Endothelial cell of umbilical vein (primary cell): ENCODE measurements around the gene MAST4. TPM values are rescaled to one million over a fixed set of nuclear protein-coding genes. Genes with fewer than 3 reads are reported as not detected.

ENCODE experiments used
- BruUV-seq: library from RNA; stranded (reverse); fragments of 400-500 nt; replicated peaks from 2 replicates; lab custom pipeline; 2021; lab: Mats Ljungman, UMichigan
- CTCF ChIA-PET: fragments of 300-600, 350-600 bp; sonication (Branson Sonifier 250); formaldehyde crosslinking; loops from one replicate; lab custom pipeline; 2021; ENCODE audit warnings: antibody characterized with exemption, inconsistent platforms; lab: Charles Lee
- POLR2A ChIA-PET: fragments of 300-600, 350-600 bp; sonication (Branson Sonifier 250); formaldehyde crosslinking; loops from one replicate; lab custom pipeline; 2021; ENCODE audit warnings: antibody characterized with exemption, inconsistent platforms; lab: Charles Lee
- DNase-seq: peaks from one replicate; pipeline ENCODE4 v3.0.0-alpha.2; 2011; ENCODE audit warnings: low read depth, low spot score
- FAIRE-seq: peaks from 2 replicates; lab custom pipeline; 2011; peaks lifted over from hg19 to GRCh38; lab: Jason Lieb, UNC
- H2AFZ ChIP-seq: 2 replicates; pipeline ENCODE4 v1.6.0; 2012; ENCODE audit warnings: low read depth, low read length, control low read depth, inconsistent platforms
- H3K27ac ChIP-seq: 2 replicates; pipeline ENCODE4 v1.5.1; 2011; ENCODE audit warnings: low read depth, mild to moderate bottlenecking, control low read depth, low read length, moderate library complexity; ENCODE audit not compliant: insufficient read depth
- H3K27me3 ChIP-seq, 2 experiments: 2 replicates each; pipeline versions ENCODE4 v1.6.0 to v1.6.1; 2011; ENCODE audit warnings: low read length in 2 of 2, mixed read lengths in 1 of 2; ENCODE audit not compliant: control insufficient read depth in 2 of 2, insufficient read depth in 2 of 2
- H3K36me3 ChIP-seq, 2 experiments: 2 replicates in 1 of 2; 3 replicates in 1 of 2; pipeline ENCODE4 v1.5.1; 2011; ENCODE audit warnings: low read length in 2 of 2, mild to moderate bottlenecking in 1 of 2, moderate library complexity in 1 of 2; ENCODE audit not compliant: control insufficient read depth in 2 of 2, insufficient read depth in 2 of 2; ENCODE audit errors: extremely low read depth in 1 of 2
- H3K4me1 ChIP-seq: 3 replicates; pipeline ENCODE4 v1.5.1; 2011; ENCODE audit warnings: mild to moderate bottlenecking, low read length; ENCODE audit not compliant: control insufficient read depth, insufficient read depth; ENCODE audit errors: extremely low read depth
- H3K4me2 ChIP-seq: 2 replicates; pipeline ENCODE4 v1.6.1; 2011; ENCODE audit warnings: low read length, control low read depth, mixed read lengths; ENCODE audit not compliant: insufficient read depth
- H3K4me3 ChIP-seq, 3 experiments: fragments of 200-600 bp in 1 of 3; sonication (generic), shearing (Covaris generic) in 1 of 3; replicated peaks in 1 of 3; 2 replicates each; pipeline ENCODE4 v1.5.1; 2011 to 2016; ENCODE audit warnings: control low read depth in 3 of 3, low read length in 3 of 3, mild to moderate bottlenecking in 2 of 3, inconsistent platforms in 1 of 3, low read depth in 1 of 3, moderate library complexity in 1 of 3; ENCODE audit not compliant: insufficient read depth in 1 of 3
- H3K79me2 ChIP-seq: 2 replicates; pipeline ENCODE4 v1.6.0; 2012; ENCODE audit warnings: low read length, inconsistent platforms; ENCODE audit not compliant: control insufficient read depth, insufficient read depth
- H3K9ac ChIP-seq: replicated peaks from 2 replicates; pipeline ENCODE3; 2011; ENCODE audit warnings: low read length, control low read depth; ENCODE audit not compliant: insufficient read depth; ENCODE audit errors: extremely low read depth
- H3K9me1 ChIP-seq: replicated peaks from 3 replicates; pipeline ENCODE4 v1.6.0; 2011; ENCODE audit warnings: mild to moderate bottlenecking, low read length; ENCODE audit not compliant: control insufficient read depth, insufficient read depth; ENCODE audit errors: extremely low read depth
- H3K9me3 ChIP-seq: replicated peaks from 2 replicates; pipeline ENCODE4 v1.5.1; 2012; ENCODE audit warnings: low read length, inconsistent platforms; ENCODE audit not compliant: control insufficient read depth, insufficient read depth
- H4K20me1 ChIP-seq: replicated peaks from 2 replicates; pipeline ENCODE3; 2011; ENCODE audit warnings: mild to moderate bottlenecking, low read length; ENCODE audit not compliant: control insufficient read depth, insufficient read depth; ENCODE audit errors: extremely low read depth
- CTCF ChIP-seq, 2 donors: IDR thresholded peaks; 1 replicate in 1 of 2; 2 replicates in 1 of 2; pipeline ENCODE4 v1.5.1; 2011; ENCODE audit warnings: low read length in 2 of 2, mild to moderate bottlenecking in 2 of 2, moderate library complexity in 2 of 2, control low read depth in 1 of 2, inconsistent platforms in 1 of 2, low read depth in 1 of 2; ENCODE audit not compliant: insufficient read depth in 1 of 2; ENCODE audit errors: extremely low read depth in 1 of 2
- EZH2 ChIP-seq: IDR thresholded peaks from 2 replicates; pipeline ENCODE4 v1.6.1; 2012; ENCODE audit warnings: borderline replicate concordance, low read depth, mild to moderate bottlenecking, moderate library complexity, low read length, inconsistent platforms; ENCODE audit not compliant: severe bottlenecking
- FOS ChIP-seq: IDR thresholded peaks from 2 replicates; pipeline ENCODE4 v1.6.1; 2011; ENCODE audit warnings: mild to moderate bottlenecking, low read length, moderate library complexity, borderline replicate concordance; ENCODE audit not compliant: insufficient read depth
- GATA2 ChIP-seq: IDR thresholded peaks from 2 replicates; pipeline ENCODE4 v1.7.0; 2011; ENCODE audit warnings: low read depth, mild to moderate bottlenecking, moderate library complexity, mixed read lengths, low read length; ENCODE audit not compliant: insufficient read length, insufficient read depth
- JUN ChIP-seq: IDR thresholded peaks from 2 replicates; pipeline ENCODE4 v1.6.1; 2011; ENCODE audit warnings: borderline replicate concordance, low read depth; ENCODE audit not compliant: insufficient read length, insufficient read depth
- MAX ChIP-seq: IDR thresholded peaks from 2 replicates; pipeline ENCODE4 v1.6.1; 2011; ENCODE audit not compliant: insufficient read depth, insufficient read length
- MYC ChIP-seq: IDR thresholded peaks from one replicate; pipeline ENCODE4 v1.6.1; 2011; ENCODE audit warnings: mild to moderate bottlenecking, low read depth, low read length
- POLR2A ChIP-seq: IDR thresholded peaks from 2 replicates; pipeline ENCODE4 v1.6.1; 2012; ENCODE audit warnings: low read depth, mild to moderate bottlenecking, control low read depth, low read length
- POLR2AphosphoS5 ChIP-seq: IDR thresholded peaks from 2 replicates; pipeline ENCODE4 v1.6.1; 2012; ENCODE audit warnings: low read depth, mild to moderate bottlenecking, control low read depth, low read length, moderate library complexity; ENCODE audit not compliant: insufficient read depth
- dilution Hi-C: fragments of 300-500 bp; cut with MboI; formaldehyde crosslinking; loops from one replicate; pipeline ENCODE4 v1.15.0; 2019; ENCODE audit warnings: low sequenced_read_pairs; ENCODE audit not compliant: extremely low pct_ligation_motif_present
- intact Hi-C: fragments of 100-400 bp; cut with micrococcal nuclease; formaldehyde crosslinking; loops from one replicate; pipeline ENCODE4 v1.10.0; 2022
- polyA plus RNA-seq, 4 experiments: library from polyadenylated mRNA; depleted of rRNA in 3 of 4; stranded (reverse) in 3 of 4; unstranded in 1 of 4; fragments of >200 nt; gene quantifications; 2 replicates each; pipeline versions ENCODE4 v1.2.1 to v1.2.3, GENCODE V29; 2011 to 2012; ENCODE audit warnings: missing spikeins in 1 of 4
- total RNA-seq: library from RNA; stranded (reverse); gene quantifications from 2 replicates; pipeline ENCODE4 v1.2.3, GENCODE V29; 2021

Gene MAST4
- total and polyA plus RNA-seq, 2 donors (not counting 3 experiments of a cell fraction or from before 2014, with no cell fraction given), result 40.2 to 116 TPM

DNA sequence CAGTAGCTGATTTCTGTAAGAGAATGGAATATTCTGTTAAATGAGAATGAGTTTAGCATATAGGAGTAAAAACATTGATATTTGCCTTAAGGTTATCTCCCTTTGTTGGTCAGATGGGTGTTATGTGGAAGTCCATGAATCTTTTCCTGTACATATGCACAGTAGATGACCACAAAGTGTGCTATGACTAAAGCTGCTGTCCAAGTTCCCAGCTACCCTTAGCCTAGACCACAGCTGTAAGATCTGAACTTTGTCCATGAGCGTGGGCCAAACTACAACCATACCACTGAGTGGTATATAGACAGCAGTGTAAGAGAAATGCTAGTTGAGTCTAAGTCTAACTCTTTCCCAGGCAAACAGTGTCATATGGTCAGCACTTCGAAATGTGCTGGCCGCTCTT, 551.6 kb downstream of the MAST4 start:
- Histone ChIP-seq H2AFZ (no peak overlapping the region), H3K27me3 (no peaks in the 10 kb centered on the region), H3K4me3 (no peak overlapping the region), H3K79me2 (no peaks in the 10 kb centered on the region), H4K20me1 (no peaks in the 10 kb centered on the region), H3K9me1 (no peaks in the 10 kb centered on the region), H3K27ac (no peak overlapping the region), H3K4me1 (no peaks in the 10 kb centered on the region), H3K9ac (no peak overlapping the region), H3K4me2 (no peak overlapping the region), H3K36me3 (peaks cover 28 to 52% of the 10 kb centered on the region in 2 experiments), H3K9me3 (no peaks in the 10 kb centered on the region)
- POLR2A ChIA-PET, result no interaction called here
- TF ChIP-seq GATA2 (peak; percentile 12), FOS (no peak)
- FAIRE-seq (no peak), DNase-seq (no peak)
- dilution Hi-C loops, result no loop called here
- intact Hi-C loops, result no loop called here
- no TSS peak for BruUV-seq
- CTCF ChIA-PET, result interaction anchor here (0.9 to 1.9 kb wide), 6 partner anchors 10 to 1105 kb away, joined by 3 to 6 read pairs (median 4); no protein-coding TSS in a partner anchor

DNA sequence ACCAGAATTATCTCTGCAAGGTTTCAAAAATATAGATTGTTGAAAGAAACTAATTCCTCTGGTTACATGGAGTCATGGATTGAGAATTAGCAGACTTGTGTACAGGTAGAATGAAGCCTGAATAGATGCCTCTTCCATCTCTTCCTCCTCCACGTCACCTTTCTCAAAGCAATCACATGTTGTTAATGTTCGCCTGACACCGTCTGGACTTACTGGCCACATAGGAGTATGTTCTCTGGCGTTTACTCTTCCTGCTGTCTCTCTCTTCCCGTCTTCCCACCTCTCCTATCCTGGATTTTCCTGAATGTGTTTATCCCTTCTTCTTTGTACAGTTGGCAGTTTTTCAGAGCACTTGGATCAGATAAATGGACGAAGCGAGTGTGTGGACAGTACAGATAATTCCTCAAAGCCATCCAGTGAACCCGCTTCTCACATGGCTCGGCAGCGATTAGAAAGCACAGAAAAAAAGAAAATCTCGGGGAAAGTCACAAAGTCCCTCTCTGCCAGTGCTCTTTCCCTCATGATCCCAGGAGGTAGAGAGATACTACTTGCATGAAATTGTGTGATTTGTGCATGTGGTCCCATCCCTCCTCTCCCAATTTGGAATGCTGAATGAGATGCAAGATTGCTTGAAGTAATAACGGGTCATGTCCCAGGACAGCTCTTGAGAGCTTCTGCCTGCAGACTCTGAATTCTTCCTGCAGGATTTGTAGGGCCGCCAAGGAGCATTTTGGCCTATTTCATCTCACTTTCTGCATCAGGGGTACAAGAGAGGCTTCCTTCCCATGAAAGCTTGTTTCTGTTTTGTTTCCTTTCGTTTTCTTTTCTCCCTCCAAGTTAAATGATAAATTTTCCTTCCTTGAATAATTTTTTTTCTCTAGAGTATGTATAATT, 553.1 kb downstream of the MAST4 start:
- Histone ChIP-seq H3K4me1 (no peaks in the 10 kb centered on the region), H3K4me2 (no peak overlapping the region), H3K27me3 (no peaks in the 10 kb centered on the region), H3K4me3 (no peak overlapping the region), H3K9ac (no peak overlapping the region), H3K9me3 (no peaks in the 10 kb centered on the region), H3K9me1 (no peaks in the 10 kb centered on the region), H3K27ac (no peak overlapping the region), H4K20me1 (no peaks in the 10 kb centered on the region), H2AFZ (no peak overlapping the region), H3K79me2 (no peaks in the 10 kb centered on the region), H3K36me3 (peaks cover 26 to 45% of the 10 kb centered on the region in 2 experiments)
- FAIRE-seq, result no peak
- ChIA-PET CTCF (interaction anchor here (0.6 to 3.2 kb wide), 10 partner anchors 16 to 1103 kb away, joined by 3 to 21 read pairs (median 4); no protein-coding TSS in a partner anchor), POLR2A (no interaction called here)
- no peak for DNase-seq
- dilution Hi-C loops, result no loop called here
- TF ChIP-seq CTCF (IDR thresholded peaks at IDR 0.05; ENCODE audit: extremely low read depth in 1 of 2, insufficient read depth in 1 of 2, low read depth in 1 of 2, low read length in 2 of 2) (no peak), FOS (no peak), EZH2 (no peak), JUN (no peak), GATA2 (no peak), POLR2AphosphoS5 (no peak), MYC (no peak), POLR2A (no peak), MAX (no peak)
- no TSS peak for BruUV-seq
- intact Hi-C loops, result no loop called here
